ENCODE data around the gene TBX1.

TBX1 gene

GRCh38 chr22:19737846-19738663, 22.5 kb upstream of the TBX1 start:
- DNase-seq, result no peak

GRCh38 chr22:19738664-19739447, 21.7 kb upstream of the TBX1 start:
- DNase-seq, result peak in 1 of 51 donors; percentile 19

GRCh38 chr22:19739448-19739895, 21.1 kb upstream of the TBX1 start:
- DNase-seq, result no peak

GRCh38 chr22:19739911-19740449, 20.6 kb upstream of the TBX1 start:
- DNase-seq, result no peak

- no peak for DNase-seq
Measured at GRCh38 chr22:19740586-19740985, 20.0 kb upstream of the TBX1 start.

GRCh38 chr22:19741053-19741452, 19.5 kb upstream of the TBX1 start:
- no peak for DNase-seq

- DNase-seq, result peak in 9 of 51 donors; percentile 5 to 17 (median 8)
Measured at GRCh38 chr22:19742160-19743066, 18.2 kb upstream of the TBX1 start.

GRCh38 chr22:19743081-19743480, 17.5 kb upstream of the TBX1 start:
- DNase-seq, result no peak

DNA sequence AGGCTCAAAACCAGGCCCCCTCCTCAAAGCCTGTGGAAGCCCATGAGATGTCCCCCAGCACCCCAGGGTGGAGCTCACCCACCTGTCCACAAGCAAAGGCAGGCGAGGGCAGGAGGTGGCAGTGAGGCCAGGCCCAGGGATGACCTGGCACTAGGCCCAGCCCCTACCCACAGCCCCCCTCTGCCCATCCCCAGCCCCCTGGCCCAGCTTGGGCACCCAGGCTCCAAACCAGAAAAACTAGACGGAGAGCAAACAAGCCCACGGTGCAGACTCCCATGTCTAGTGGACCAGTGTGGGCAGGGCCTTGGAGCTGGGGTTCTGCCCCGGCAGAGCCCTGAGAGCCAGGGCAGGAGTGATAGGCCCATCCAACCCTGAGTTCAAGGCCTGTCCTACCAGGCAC, 16.9 kb upstream of the TBX1 start:
- no peak for DNase-seq

- no peak for DNase-seq
Measured at GRCh38 chr22:19744350-19745006, 16.1 kb upstream of the TBX1 start.

- DNase-seq, result no peak
Measured at GRCh38 chr22:19745155-19746101, 15.2 kb upstream of the TBX1 start.

GRCh38 chr22:19746726-19747125, 13.9 kb upstream of the TBX1 start:
- no peak for DNase-seq

DNA sequence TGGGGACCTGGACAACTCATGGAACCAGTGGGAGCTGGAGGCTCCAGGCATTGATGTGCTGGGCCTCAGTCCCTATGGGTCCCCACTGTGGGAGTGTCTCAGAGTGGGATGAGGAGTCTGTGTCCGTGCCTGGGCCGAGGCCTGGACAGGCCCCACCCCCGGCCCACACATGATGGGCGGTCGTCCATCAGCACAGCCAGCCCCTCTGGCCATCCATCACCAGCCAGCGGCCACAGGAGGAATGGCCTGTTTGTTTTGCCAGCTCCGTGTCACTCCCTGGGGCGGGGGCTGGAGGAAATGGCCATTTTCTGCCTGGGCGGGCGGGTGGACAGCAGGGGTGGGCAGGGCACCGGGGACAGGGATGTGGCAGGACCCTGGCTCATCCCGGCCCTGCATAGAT, 13.0 kb upstream of the TBX1 start:
- no peak for DNase-seq

DNA sequence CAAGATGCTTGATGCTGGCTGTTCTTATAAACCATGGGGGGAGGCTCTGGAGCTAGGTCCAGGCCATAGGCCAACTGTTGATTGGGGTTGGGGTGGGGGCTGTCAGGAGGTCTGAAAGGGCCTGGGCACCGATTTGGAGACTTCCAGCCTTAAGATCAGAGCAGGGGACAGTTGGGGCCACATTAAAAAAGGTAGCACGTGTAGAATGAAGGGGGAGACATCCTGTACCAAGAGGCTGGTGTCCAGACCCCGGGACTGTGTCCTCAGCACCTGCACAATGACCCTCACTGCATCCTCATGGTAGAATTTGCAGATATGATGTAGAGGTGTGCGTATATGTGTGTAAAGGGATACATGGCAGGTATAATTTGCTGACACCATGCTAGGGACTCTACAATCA, 12.4 kb upstream of the TBX1 start:
- no peak for DNase-seq

DNA sequence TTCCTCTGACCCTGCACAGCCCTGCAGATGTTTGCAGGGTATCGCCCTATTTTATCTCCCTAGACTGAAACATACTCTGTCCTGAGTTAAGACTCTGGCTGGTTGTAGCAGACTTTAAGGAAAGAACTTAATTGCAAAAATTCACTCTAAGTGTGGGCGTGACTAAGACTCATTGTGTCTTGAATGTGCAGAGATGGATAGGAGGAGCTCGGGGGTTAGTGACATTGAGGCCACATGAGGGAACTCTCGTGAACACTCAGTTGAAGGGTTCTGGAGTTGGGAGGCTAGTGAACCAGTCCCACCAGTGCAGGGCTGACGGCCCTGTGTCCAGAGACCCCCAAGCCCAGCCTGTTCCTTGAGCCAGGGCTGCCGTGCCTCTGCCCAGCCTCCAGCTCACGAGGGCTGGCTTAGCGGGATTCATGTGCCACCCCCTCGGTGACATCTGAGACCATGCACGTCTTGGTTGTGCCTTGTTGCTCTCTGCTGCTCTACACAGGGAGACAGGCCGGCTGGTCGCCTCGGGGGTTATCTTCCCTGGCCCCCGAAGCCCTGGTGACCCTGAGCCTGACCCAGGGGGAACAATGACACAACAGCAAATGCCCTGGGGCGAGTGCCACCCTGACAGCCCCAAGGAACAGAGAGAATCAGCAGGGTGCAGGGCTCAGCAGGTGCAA, 11.4 kb upstream of the TBX1 start:
- no peak for DNase-seq

- DNase-seq, result no peak
Measured at GRCh38 chr22:19749876-19750275, 10.7 kb upstream of the TBX1 start.

- DNase-seq, result no peak
Measured at GRCh38 chr22:19750507-19751490, 9.8 kb upstream of the TBX1 start.

Data from hypothalamus (tissue), 51 donors.